OCI-LY7 (cell line): ENCODE results near the gene BZW2. TPM values are rescaled to one million over a fixed set of nuclear protein-coding genes. Genes with fewer than 3 reads are reported as not detected.

Experiments
- BruUV-seq: library from RNA; stranded (reverse); fragments of 400-500 nt; replicated peaks from 2 replicates; lab custom pipeline; 2021; lab: Mats Ljungman, UMichigan
- CTCF ChIA-PET: fragments of 300-600 bp; sonication (Branson Sonifier 250); formaldehyde crosslinking; loops from one replicate; lab custom pipeline; 2022; ENCODE audit warnings: antibody characterized with exemption; ENCODE audit not compliant: unreplicated experiment; lab: Charles Lee
- POLR2A ChIA-PET: fragments of 300-600 bp; sonication (Branson Sonifier 250); formaldehyde crosslinking; loops from one replicate; lab custom pipeline; 2022; ENCODE audit warnings: antibody characterized with exemption; lab: Charles Lee
- DNase-seq: peaks from one replicate; pipeline ENCODE4 v3.0.0-alpha.2; 2015; ENCODE audit warnings: low spot score
- H2AFZ ChIP-seq: fragments of 200-600 bp; sonication (generic), shearing (Covaris generic); 2 replicates; pipeline ENCODE4 v1.6.1; 2014; ENCODE audit warnings: mild to moderate bottlenecking, antibody characterized with exemption, low read length, moderate library complexity
- H3K27ac ChIP-seq: fragments of 200-600 bp; sonication (generic); 2 replicates; pipeline ENCODE4 v1.5.1; 2014; ENCODE audit warnings: mixed run types, low read depth, mild to moderate bottlenecking, moderate library complexity, low read length, inconsistent platforms; ENCODE audit not compliant: poor library complexity, severe bottlenecking
- H3K36me3 ChIP-seq: fragments of 200-600 bp; sonication (generic); 2 replicates; pipeline ENCODE4 v1.6.1; 2014; ENCODE audit warnings: mild to moderate bottlenecking, antibody characterized with exemption, low read length, moderate library complexity, mixed read lengths; ENCODE audit not compliant: insufficient read depth
- H3K4me1 ChIP-seq: fragments of 200-600 bp; sonication (generic); 2 replicates; pipeline ENCODE4 v1.5.1; 2014; ENCODE audit warnings: mild to moderate bottlenecking, low read length; ENCODE audit not compliant: insufficient read depth, poor library complexity, severe bottlenecking
- H3K4me2 ChIP-seq: fragments of 200-600 bp; sonication (generic); 2 replicates; pipeline ENCODE4 v1.6.1; 2014; ENCODE audit warnings: mild to moderate bottlenecking, low read length
- H3K4me3 ChIP-seq: fragments of 200-600 bp; sonication (generic); 2 replicates; pipeline ENCODE4 v1.5.1; 2014; ENCODE audit warnings: mild to moderate bottlenecking, low read depth, low read length; ENCODE audit not compliant: poor library complexity, severe bottlenecking
- H3K79me2 ChIP-seq: fragments of 200-600 bp; sonication (generic); 2 replicates; pipeline ENCODE4 v1.6.1; 2016; ENCODE audit warnings: low read depth, mild to moderate bottlenecking, low read length, moderate library complexity, mixed read lengths; ENCODE audit not compliant: insufficient read depth
- H3K9me2 ChIP-seq: fragments of 200-600 bp; sonication (generic); 2 replicates; pipeline ENCODE4 v1.6.1; 2016; ENCODE audit warnings: mild to moderate bottlenecking, low read length, mixed read lengths; ENCODE audit not compliant: insufficient read depth
- H3K9me3 ChIP-seq: fragments of 200-600 bp; sonication (generic); 2 replicates; pipeline ENCODE4 v1.6.1; 2014; ENCODE audit warnings: mild to moderate bottlenecking, mixed run types, low read length, mixed read lengths
- H4K20me1 ChIP-seq: fragments of 200-600 bp; sonication (generic); 2 replicates; pipeline ENCODE4 v1.6.1; 2014; ENCODE audit warnings: mild to moderate bottlenecking, antibody characterized with exemption, low read length, moderate library complexity, mixed read lengths; ENCODE audit not compliant: insufficient read depth
- EZH2phosphoT487 ChIP-seq: fragments of 200-600 bp; sonication (generic); IDR thresholded peaks from 2 replicates; pipeline ENCODE4 v1.6.1; 2018; ENCODE audit warnings: low read depth, borderline replicate concordance, mild to moderate bottlenecking, mixed run types, antibody characterized with exemption, low read length, moderate library complexity, mixed read lengths
- intact Hi-C: fragments of 100-400 bp; cut with micrococcal nuclease; formaldehyde crosslinking; loops from one replicate; pipeline ENCODE4 v1.10.0; 2022; ENCODE audit not compliant: unreplicated experiment
- total RNA-seq, 2 experiments: library from RNA; depleted of rRNA in 1 of 2; stranded (reverse); fragments of >200 nt in 1 of 2; shearing (Covaris generic) in 1 of 2; gene quantifications; 2 replicates each; pipeline ENCODE4 v1.2.3, GENCODE V29; 2014 to 2022
- TF ChIP-seq, protein P1 (sequence below): fragments of 200-600 bp; sonication (generic); conservative IDR thresholded peaks from 2 replicates; pipeline ENCODE4 v1.5.1; 2014; ENCODE audit warnings: mild to moderate bottlenecking, antibody characterized with exemption, low read length, moderate library complexity, mixed read lengths

BZW2 gene
- total RNA-seq, 2 experiments from 2014 or later = 66.8 to 75.2 TPM

DNA sequence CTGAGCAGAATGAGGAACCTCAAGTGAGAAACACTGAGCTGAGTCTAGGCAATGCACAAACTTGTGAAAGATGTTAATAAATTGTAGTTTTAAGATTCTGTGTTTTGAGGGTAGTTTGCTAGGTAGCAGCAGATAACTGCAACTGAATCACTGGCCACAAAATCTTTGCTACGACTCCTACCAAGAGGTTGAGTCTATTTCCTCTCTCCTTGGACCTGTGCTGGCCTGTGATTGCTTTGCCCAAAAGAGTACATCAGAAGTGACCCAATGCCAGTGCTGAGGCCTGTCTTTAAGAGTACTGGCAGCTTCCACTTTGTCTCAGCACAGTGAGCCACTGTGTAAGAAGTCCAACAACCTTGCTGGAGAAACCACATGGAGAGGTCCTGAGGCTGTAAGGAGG lies 95.7 kb downstream of the BZW2 start:
- CTCF ChIA-PET = no interaction called here

DNA sequence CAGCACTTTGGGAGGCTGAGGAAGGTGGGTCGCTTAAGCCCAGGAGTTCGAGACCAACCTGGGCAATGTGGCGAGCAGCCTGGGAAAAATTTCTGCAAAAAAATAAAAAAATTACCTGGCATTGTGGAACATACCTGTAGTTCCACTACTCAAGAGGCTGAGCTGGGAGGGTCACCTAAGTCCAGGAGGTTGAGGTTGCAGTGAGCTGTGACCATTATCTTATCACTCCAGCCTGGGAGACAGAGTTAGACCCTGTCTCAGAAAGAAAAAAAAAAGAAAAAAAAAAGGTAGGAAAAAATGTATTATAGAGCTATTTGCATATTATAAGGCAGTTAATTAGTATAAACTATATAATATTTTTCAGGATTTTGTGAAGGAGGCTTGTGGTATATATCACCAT lies 96.6 kb downstream of the BZW2 start:
- Histone ChIP-seq H3K4me3 (no peak overlapping the region), H3K4me2 (no peak overlapping the region), H3K27ac (no peak overlapping the region), H3K79me2 (no peaks in the 10 kb centered on the region), H4K20me1 (no peaks in the 10 kb centered on the region), H3K36me3 (no peaks in the 10 kb centered on the region), H3K9me2 (no peaks in the 10 kb centered on the region), H3K4me1 (no peaks in the 10 kb centered on the region), H2AFZ (no peak overlapping the region), H3K9me3 (no peaks in the 10 kb centered on the region)
- ChIA-PET CTCF (no interaction called here), POLR2A (interaction anchor here (0.6 to 1.0 kb wide), 3 partner anchors 10 to 36 kb away, joined by 3 to 6 read pairs (median 3); no protein-coding TSS in a partner anchor)
- DNase-seq = no peak
- TF ChIP-seq, protein P1, sequence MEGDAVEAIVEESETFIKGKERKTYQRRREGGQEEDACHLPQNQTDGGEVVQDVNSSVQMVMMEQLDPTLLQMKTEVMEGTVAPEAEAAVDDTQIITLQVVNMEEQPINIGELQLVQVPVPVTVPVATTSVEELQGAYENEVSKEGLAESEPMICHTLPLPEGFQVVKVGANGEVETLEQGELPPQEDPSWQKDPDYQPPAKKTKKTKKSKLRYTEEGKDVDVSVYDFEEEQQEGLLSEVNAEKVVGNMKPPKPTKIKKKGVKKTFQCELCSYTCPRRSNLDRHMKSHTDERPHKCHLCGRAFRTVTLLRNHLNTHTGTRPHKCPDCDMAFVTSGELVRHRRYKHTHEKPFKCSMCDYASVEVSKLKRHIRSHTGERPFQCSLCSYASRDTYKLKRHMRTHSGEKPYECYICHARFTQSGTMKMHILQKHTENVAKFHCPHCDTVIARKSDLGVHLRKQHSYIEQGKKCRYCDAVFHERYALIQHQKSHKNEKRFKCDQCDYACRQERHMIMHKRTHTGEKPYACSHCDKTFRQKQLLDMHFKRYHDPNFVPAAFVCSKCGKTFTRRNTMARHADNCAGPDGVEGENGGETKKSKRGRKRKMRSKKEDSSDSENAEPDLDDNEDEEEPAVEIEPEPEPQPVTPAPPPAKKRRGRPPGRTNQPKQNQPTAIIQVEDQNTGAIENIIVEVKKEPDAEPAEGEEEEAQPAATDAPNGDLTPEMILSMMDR = no peak
- TF ChIP-seq EZH2phosphoT487 = no peak
- BruUV-seq = no TSS peak
- intact Hi-C loops = no loop called here

More for the DNA sequence above, 95.7 kb downstream of the BZW2 start:
- no peak overlapping the region for H3K27ac ChIP-seq
- no peaks in the 10 kb centered on the region for H3K4me1 ChIP-seq
- H3K4me2 ChIP-seq = no peak overlapping the region
- no peak overlapping the region for H3K4me3 ChIP-seq
- BruUV-seq = no TSS peak
- POLR2A ChIA-PET = no interaction called here
- no peaks in the 10 kb centered on the region for H3K79me2 ChIP-seq
- no peaks in the 10 kb centered on the region for H3K36me3 ChIP-seq
- no peaks in the 10 kb centered on the region for H4K20me1 ChIP-seq
- TF ChIP-seq EZH2phosphoT487 = no peak
- H2AFZ ChIP-seq = no peak overlapping the region
- intact Hi-C loops = no loop called here
- no peak for DNase-seq
- no peaks in the 10 kb centered on the region for H3K9me2 ChIP-seq
- no peaks in the 10 kb centered on the region for H3K9me3 ChIP-seq

DNA sequence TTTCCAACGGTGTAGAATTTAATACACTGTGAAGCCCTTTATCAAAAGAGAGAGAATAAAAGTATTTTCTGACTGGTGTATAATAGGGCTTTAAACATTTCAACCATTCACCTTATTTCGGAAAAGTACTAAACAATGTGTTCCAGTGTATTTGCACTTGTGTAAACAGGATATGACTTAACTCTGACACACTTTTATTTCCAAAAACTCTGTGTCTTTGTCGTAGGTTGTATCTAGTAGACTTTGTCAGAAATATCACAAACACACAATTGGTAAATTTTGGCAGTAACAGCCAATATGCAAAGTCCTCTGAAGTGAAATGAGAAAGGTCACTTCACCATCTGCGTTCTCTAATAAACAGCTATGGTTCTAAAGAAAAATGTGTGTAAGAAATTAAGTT lies 97.3 kb downstream of the BZW2 start:
- ChIA-PET CTCF (no interaction called here), POLR2A (interaction anchor here (0.7 to 1.0 kb wide), 2 partner anchors 13 to 36 kb away, joined by 3 to 6 read pairs; no protein-coding TSS in a partner anchor)
- Histone ChIP-seq H4K20me1 (no peaks in the 10 kb centered on the region), H3K9me2 (no peaks in the 10 kb centered on the region), H3K36me3 (no peaks in the 10 kb centered on the region), H3K4me1 (no peaks in the 10 kb centered on the region), H3K4me2 (no peak overlapping the region), H3K79me2 (no peaks in the 10 kb centered on the region), H3K27ac (no peak overlapping the region), H3K9me3 (no peaks in the 10 kb centered on the region), H3K4me3 (no peak overlapping the region), H2AFZ (no peak overlapping the region)
- BruUV-seq = no TSS peak
- no peak for TF ChIP-seq EZH2phosphoT487
- TF ChIP-seq, protein P1 = no peak
- intact Hi-C loops = no loop called here
- no peak for DNase-seq
